ENCODE results near the gene ARRB2. TPM values are rescaled to one million over a fixed set of nuclear protein-coding genes. Genes with fewer than 3 reads are reported as not detected.
"Not testable (repeated sequence)": the region's sequence is repeated elsewhere in the genome, so short reads cannot be mapped to it uniquely, and the experiment has no call there.

Gene ARRB2
- polyA plus RNA-seq, 1 donor from 2014 or later: 28.3 TPM

DNA sequence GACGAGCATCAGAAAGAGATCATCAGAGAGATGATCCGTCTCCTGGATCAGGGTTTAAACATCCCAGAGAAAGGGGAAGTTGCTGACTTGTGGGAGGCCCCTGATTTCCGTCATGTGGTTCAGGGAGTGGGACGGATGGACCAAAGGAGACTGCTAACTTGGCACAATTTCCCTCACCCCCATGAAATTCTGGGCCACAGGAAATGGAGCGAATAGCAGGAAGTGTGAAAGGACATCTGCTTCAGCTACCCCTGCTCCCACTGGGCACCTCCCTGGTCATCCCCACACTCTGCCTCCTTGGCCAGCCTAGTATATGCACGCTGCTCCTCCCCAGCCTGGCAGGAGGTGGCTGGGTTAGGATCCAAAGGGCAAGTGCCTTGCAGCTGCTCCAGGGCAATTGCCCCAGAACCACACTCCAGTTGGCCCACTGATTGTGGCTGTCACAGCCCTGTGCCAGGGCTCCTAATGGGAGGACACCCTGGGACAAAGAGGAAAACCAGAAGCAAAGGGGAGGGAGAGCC is 1.3 kb downstream of the ARRB2 start (continued):
- TF ChIP-seq SMC3 (conservative IDR thresholded peaks at IDR 0.05; ENCODE audit: poor library complexity): no peak
- TF ChIP-seq RAD21 (conservative IDR thresholded peaks at IDR 0.05): no peak

DNA sequence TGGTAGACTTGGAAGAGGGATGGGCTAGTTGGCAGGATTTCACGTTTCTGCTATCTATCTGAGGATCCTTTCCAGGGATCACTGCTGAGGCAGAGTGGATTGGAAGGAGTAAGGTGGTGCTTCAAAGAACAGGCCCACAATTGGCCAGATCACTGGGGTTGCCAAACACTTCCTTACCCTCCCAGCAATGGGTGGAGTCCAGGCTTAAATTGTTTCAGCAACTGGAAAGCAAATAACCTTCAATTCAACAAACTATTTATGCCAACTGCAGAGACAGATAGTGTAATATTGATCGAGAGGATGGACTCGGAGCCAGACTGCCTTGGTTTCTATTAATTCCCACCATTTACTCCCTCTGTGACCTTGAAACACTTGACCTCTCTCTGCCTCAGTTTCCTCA is 2.1 kb downstream of the ARRB2 start:
- Histone ChIP-seq H4K20me1 (ENCODE audit: insufficient read depth) (no peaks in the 10 kb centered on the region), H3K36me3 (ENCODE audit: insufficient read depth, low read length) (no peaks in the 10 kb centered on the region), H3K79me2 (replicated peaks; ENCODE audit: insufficient read depth, low read length) (peaks cover 10% of the 10 kb centered on the region), H3K9me2 (ENCODE audit: insufficient read depth, low read length) (no peaks in the 10 kb centered on the region), H3K9me3 (ENCODE audit: low read length) (no peaks in the 10 kb centered on the region), H3K4me2 (ENCODE audit: low read length) (no peak overlapping the region), H2AFZ (ENCODE audit: low read depth, low read length) (no peak overlapping the region), H3K27ac (ENCODE audit: low read length) (no peak overlapping the region), H3K9ac (ENCODE audit: low read length) (no peak overlapping the region), H3K4me3 (ENCODE audit: low read length) (no peak overlapping the region), H3K27me3 (ENCODE audit: insufficient read depth, low read depth, low read length) (no peaks in the 10 kb centered on the region), H3F3A (ENCODE audit: insufficient read depth, low read length, poor library complexity, severe bottlenecking) (no peaks in the 10 kb centered on the region)
- TF ChIP-seq RAD21 (conservative IDR thresholded peaks at IDR 0.05) (no peak), EZH2 (IDR thresholded peaks at IDR 0.05; ENCODE audit: borderline replicate concordance, insufficient read depth, low read length, poor library complexity, severe bottlenecking) (no peak), TAF1 (IDR thresholded peaks at IDR 0.05; ENCODE audit: low read depth) (no peak), MXI1 (conservative IDR thresholded peaks at IDR 0.05; ENCODE audit: poor library complexity, severe bottlenecking) (no peak), POLR2AphosphoS5 (IDR thresholded peaks at IDR 0.05) (no peak), SMC3 (conservative IDR thresholded peaks at IDR 0.05; ENCODE audit: poor library complexity) (no peak)
- TF ChIP-seq, protein P1, sequence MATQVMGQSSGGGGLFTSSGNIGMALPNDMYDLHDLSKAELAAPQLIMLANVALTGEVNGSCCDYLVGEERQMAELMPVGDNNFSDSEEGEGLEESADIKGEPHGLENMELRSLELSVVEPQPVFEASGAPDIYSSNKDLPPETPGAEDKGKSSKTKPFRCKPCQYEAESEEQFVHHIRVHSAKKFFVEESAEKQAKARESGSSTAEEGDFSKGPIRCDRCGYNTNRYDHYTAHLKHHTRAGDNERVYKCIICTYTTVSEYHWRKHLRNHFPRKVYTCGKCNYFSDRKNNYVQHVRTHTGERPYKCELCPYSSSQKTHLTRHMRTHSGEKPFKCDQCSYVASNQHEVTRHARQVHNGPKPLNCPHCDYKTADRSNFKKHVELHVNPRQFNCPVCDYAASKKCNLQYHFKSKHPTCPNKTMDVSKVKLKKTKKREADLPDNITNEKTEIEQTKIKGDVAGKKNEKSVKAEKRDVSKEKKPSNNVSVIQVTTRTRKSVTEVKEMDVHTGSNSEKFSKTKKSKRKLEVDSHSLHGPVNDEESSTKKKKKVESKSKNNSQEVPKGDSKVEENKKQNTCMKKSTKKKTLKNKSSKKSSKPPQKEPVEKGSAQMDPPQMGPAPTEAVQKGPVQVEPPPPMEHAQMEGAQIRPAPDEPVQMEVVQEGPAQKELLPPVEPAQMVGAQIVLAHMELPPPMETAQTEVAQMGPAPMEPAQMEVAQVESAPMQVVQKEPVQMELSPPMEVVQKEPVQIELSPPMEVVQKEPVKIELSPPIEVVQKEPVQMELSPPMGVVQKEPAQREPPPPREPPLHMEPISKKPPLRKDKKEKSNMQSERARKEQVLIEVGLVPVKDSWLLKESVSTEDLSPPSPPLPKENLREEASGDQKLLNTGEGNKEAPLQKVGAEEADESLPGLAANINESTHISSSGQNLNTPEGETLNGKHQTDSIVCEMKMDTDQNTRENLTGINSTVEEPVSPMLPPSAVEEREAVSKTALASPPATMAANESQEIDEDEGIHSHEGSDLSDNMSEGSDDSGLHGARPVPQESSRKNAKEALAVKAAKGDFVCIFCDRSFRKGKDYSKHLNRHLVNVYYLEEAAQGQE (IDR thresholded peaks at IDR 0.05; ENCODE audit: borderline replicate concordance): no peak
- TF ChIP-seq, protein P2, sequence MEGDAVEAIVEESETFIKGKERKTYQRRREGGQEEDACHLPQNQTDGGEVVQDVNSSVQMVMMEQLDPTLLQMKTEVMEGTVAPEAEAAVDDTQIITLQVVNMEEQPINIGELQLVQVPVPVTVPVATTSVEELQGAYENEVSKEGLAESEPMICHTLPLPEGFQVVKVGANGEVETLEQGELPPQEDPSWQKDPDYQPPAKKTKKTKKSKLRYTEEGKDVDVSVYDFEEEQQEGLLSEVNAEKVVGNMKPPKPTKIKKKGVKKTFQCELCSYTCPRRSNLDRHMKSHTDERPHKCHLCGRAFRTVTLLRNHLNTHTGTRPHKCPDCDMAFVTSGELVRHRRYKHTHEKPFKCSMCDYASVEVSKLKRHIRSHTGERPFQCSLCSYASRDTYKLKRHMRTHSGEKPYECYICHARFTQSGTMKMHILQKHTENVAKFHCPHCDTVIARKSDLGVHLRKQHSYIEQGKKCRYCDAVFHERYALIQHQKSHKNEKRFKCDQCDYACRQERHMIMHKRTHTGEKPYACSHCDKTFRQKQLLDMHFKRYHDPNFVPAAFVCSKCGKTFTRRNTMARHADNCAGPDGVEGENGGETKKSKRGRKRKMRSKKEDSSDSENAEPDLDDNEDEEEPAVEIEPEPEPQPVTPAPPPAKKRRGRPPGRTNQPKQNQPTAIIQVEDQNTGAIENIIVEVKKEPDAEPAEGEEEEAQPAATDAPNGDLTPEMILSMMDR (IDR thresholded peaks at IDR 0.05; ENCODE audit: poor library complexity, severe bottlenecking): no peak

DNA sequence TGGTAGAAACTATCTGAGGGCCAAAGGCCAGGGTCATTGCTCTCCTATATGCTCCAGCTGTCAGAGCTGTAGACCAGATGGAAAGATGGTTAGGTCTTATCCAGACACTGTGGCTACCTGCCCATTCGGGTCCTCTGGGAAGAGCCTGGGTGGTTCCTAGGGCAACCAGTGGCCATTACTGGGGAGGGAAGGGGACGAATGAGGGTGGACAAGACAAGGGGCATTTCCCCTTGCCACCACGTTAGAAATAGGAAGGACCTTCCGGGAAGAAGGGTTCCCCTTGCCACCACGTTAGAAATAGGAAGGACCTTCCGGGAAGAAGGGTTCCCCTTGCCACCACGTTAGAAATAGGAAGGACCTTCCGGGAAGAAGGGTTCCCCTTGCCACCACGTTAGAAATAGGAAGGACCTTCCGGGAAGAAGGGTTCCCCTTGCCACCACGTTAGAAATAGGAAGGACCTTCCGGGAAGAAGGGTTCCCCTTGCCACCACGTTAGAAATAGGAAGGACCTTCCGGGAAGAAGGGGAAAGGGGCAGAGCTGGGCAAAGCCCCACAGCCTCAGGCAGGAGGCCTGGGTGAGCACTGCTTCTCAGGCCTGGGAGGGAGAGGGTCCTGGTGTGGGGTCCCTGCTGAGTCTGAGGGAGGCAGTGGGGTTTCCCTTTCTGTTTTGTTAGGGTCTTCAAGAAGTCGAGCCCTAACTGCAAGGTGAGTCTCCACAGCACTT is 4.1 kb downstream of the ARRB2 start:
- H3K9me2 ChIP-seq (ENCODE audit: insufficient read depth, low read length); H3K36me3 ChIP-seq (ENCODE audit: insufficient read depth, low read length); H3K9ac ChIP-seq (ENCODE audit: low read length); H3F3A ChIP-seq (ENCODE audit: insufficient read depth, low read length, poor library complexity, severe bottlenecking); H3K27me3 ChIP-seq (ENCODE audit: insufficient read depth, low read depth, low read length); H2AFZ ChIP-seq (ENCODE audit: low read depth, low read length); H4K20me1 ChIP-seq (ENCODE audit: insufficient read depth); H3K4me2 ChIP-seq (ENCODE audit: low read length); H3K9me3 ChIP-seq (ENCODE audit: low read length); H3K27ac ChIP-seq (ENCODE audit: low read length); H3K4me3 ChIP-seq (ENCODE audit: low read length): not testable (repeated sequence)
- H3K79me2 ChIP-seq (replicated peaks; ENCODE audit: insufficient read depth, low read length): peaks cover 10% of the 10 kb centered on the region

Data from neural cell (in vitro differentiated cells).